GM18499 (cell line): ENCODE results near the gene LRTM1.

Source experiments
- ATAC-seq: cut with Tn5 transposase; IDR thresholded peaks from one replicate; pipeline ENCODE4 v1.9.1; 2021; ENCODE audit warnings: moderate number of reproducible peaks; ENCODE audit not compliant: insufficient read depth, unreplicated experiment

Gene LRTM1

GRCh38 chr3:54941690-54942362 lies 14.0 kb upstream of the LRTM1 start:
- no peak for ATAC-seq

GRCh38 chr3:54940971-54941370 lies 13.1 kb upstream of the LRTM1 start:
- ATAC-seq = no peak

- no peak for ATAC-seq
These were observed 11.9 kb upstream of the LRTM1 start for GRCh38 chr3:54939557-54940300.

- ATAC-seq = no peak
These were observed 8.7 kb upstream of the LRTM1 start for GRCh38 chr3:54936561-54936960.

GRCh38 chr3:54935869-54936268 lies 8.0 kb upstream of the LRTM1 start:
- no peak for ATAC-seq

GRCh38 chr3:54932606-54933005 lies 4.7 kb upstream of the LRTM1 start:
- no peak for ATAC-seq

GRCh38 chr3:54931182-54931581 lies 3.3 kb upstream of the LRTM1 start:
- no peak for ATAC-seq

GRCh38 chr3:54918516-54918915 lies 9.3 kb downstream of the LRTM1 start:
- ATAC-seq = no peak

- ATAC-seq = no peak
These were observed 10.0 kb downstream of the LRTM1 start for GRCh38 chr3:54917862-54918261.

- no peak for ATAC-seq
These were observed 10.7 kb downstream of the LRTM1 start for GRCh38 chr3:54917174-54917573.

GRCh38 chr3:54916732-54917131 lies 11.1 kb downstream of the LRTM1 start:
- ATAC-seq = no peak

- no peak for ATAC-seq
These were observed 11.9 kb downstream of the LRTM1 start for GRCh38 chr3:54915976-54916375.

- no peak for ATAC-seq
These were observed 12.7 kb downstream of the LRTM1 start for GRCh38 chr3:54915181-54915580.

GRCh38 chr3:54914180-54914579 lies 13.7 kb downstream of the LRTM1 start:
- ATAC-seq = no peak

- ATAC-seq = no peak
These were observed 18.7 kb downstream of the LRTM1 start for GRCh38 chr3:54909191-54909590.

- ATAC-seq = no peak
These were observed 21.1 kb downstream of the LRTM1 start for GRCh38 chr3:54906763-54907162.

GRCh38 chr3:54905920-54906319 lies 21.9 kb downstream of the LRTM1 start:
- no peak for ATAC-seq

GRCh38 chr3:54905261-54905888 lies 22.5 kb downstream of the LRTM1 start:
- ATAC-seq = no peak

GRCh38 chr3:54901906-54902685 lies 25.8 kb downstream of the LRTM1 start:
- no peak for ATAC-seq

- ATAC-seq = no peak
These were observed 26.8 kb downstream of the LRTM1 start for GRCh38 chr3:54900838-54901591.
